Gastroesophageal sphincter (tissue), 4 donors: Measurements from ENCODE around the gene GIMAP1. TPM values are rescaled to one million over a fixed set of nuclear protein-coding genes. Genes with fewer than 3 reads are reported as not detected.
A peak's percentile ranks its signal among the peaks of the same experiment; 100 is the strongest.

ENCODE experiments used
- ATAC-seq: fragments of 150-250 bp; one replicate; pipeline ENCODE4 v1.9.1; 2016; ENCODE audit warnings: mild to moderate bottlenecking, moderate library complexity
- H3K27ac ChIP-seq, 4 donors: fragments of 200-600 bp; sonication (generic) in 3 of 4; 1 replicate in 3 of 4; 2 replicates in 1 of 4; pipeline ENCODE4 v1.5.1; 2016 to 2019
- H3K27me3 ChIP-seq: fragments of 200-600 bp; sonication (generic); one replicate; pipeline ENCODE4 v1.5.1; 2019
- H3K36me3 ChIP-seq, 2 donors: fragments of 200-600 bp; sonication (generic); one replicate each; pipeline ENCODE4 v1.5.1; 2019; ENCODE audit warnings: control low read depth in 1 of 2
- H3K4me1 ChIP-seq, 3 donors: fragments of 200-600 bp; sonication (generic); 1 replicate in 2 of 3; 2 replicates in 1 of 3; pipeline ENCODE4 v1.5.1; 2016 to 2019; ENCODE audit warnings: control low read depth in 2 of 3
- H3K4me3 ChIP-seq, 2 donors: fragments of 200-600 bp; sonication (generic); one replicate each; pipeline ENCODE4 v1.5.1; 2019; ENCODE audit warnings: mild to moderate bottlenecking in 1 of 2, moderate library complexity in 1 of 2
- H3K9me3 ChIP-seq, 3 donors: fragments of 200-600 bp; sonication (generic); one replicate each; pipeline ENCODE4 v1.5.1; 2017 to 2019; ENCODE audit warnings: control low read depth in 2 of 3
- EP300 ChIP-seq: sonication (generic); formaldehyde crosslinking; IDR thresholded peaks from one replicate; pipeline ENCODE4 v1.6.1; 2017; ENCODE audit warnings: antibody characterized with exemption, mild to moderate bottlenecking
- POLR2A ChIP-seq, 2 donors: fragments of 450-650 bp; IDR thresholded peaks; one replicate each; pipeline ENCODE4 v1.6.1; 2017; ENCODE audit warnings: antibody characterized with exemption in 2 of 2, mild to moderate bottlenecking in 2 of 2, moderate library complexity in 1 of 2
- POLR2AphosphoS5 ChIP-seq: sonication (generic); formaldehyde crosslinking; IDR thresholded peaks from one replicate; pipeline ENCODE4 v1.6.1; 2017; ENCODE audit warnings: antibody characterized with exemption
- WGBS, 2 donors: methylation state at CpG; one replicate each; pipeline ENCODE4 v1.1.5; 2018; ENCODE audit warnings: low coverage in 1 of 2; 5-methylcytosine and 5-hydroxymethylcytosine counted together
- total RNA-seq, 4 donors: library from RNA; depleted of rRNA; stranded (reverse); fragments of >200 nt; gene quantifications; one replicate each; pipeline ENCODE4 v1.1.0, GENCODE V29; 2016
- TF ChIP-seq, protein P1 (sequence below), 4 experiments: fragments of 200-600 bp in 2 of 4; fragments of 450-650 bp in 2 of 4; sonication (generic) in 1 of 4; IDR thresholded peaks; one replicate each; pipeline ENCODE4 v1.5.1; 2017 to 2019; ENCODE audit warnings: antibody characterized with exemption in 4 of 4, mild to moderate bottlenecking in 2 of 4, moderate library complexity in 2 of 4

The GIMAP1 gene
- total RNA-seq, 4 donors from 2014 or later, result 4.2 to 14.3 (median 7.9) TPM

DNA sequence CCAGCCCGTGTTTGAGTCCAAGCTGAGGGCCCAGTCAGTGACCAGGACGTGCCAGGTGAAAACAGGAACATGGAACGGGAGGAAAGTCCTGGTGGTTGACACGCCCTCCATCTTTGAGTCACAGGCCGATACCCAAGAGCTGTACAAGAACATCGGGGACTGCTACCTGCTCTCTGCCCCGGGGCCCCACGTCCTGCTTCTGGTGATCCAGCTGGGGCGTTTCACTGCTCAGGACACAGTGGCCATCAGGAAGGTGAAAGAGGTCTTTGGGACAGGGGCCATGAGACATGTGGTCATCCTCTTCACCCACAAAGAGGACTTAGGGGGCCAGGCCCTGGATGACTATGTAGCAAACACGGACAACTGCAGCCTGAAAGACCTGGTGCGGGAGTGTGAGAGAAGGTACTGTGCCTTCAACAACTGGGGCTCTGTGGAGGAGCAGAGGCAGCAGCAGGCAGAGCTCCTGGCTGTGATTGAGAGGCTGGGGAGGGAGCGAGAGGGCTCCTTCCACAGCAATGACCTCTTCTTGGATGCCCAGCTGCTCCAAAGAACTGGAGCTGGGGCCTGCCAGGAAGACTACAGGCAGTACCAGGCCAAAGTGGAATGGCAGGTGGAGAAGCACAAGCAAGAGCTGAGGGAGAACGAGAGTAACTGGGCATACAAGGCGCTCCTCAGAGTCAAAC lies 26.0 kb downstream of the GIMAP1 start:
- WGBS, 2 donors, result 95 to 97% methylated on average over 7 of the region's 14 CpGs
- no peak for ATAC-seq
- H3K36me3 ChIP-seq, result peaks cover 0 to 18% of the 10 kb centered on the region in 2 donors
- H3K27ac ChIP-seq, result peak overlapping the region in 1 of 4 donors; percentile 31
- no peaks in the 10 kb centered on the region for H3K9me3 ChIP-seq
- no peak overlapping the region for H3K4me3 ChIP-seq
- no peak for TF ChIP-seq POLR2AphosphoS5
- TF ChIP-seq, protein P1, sequence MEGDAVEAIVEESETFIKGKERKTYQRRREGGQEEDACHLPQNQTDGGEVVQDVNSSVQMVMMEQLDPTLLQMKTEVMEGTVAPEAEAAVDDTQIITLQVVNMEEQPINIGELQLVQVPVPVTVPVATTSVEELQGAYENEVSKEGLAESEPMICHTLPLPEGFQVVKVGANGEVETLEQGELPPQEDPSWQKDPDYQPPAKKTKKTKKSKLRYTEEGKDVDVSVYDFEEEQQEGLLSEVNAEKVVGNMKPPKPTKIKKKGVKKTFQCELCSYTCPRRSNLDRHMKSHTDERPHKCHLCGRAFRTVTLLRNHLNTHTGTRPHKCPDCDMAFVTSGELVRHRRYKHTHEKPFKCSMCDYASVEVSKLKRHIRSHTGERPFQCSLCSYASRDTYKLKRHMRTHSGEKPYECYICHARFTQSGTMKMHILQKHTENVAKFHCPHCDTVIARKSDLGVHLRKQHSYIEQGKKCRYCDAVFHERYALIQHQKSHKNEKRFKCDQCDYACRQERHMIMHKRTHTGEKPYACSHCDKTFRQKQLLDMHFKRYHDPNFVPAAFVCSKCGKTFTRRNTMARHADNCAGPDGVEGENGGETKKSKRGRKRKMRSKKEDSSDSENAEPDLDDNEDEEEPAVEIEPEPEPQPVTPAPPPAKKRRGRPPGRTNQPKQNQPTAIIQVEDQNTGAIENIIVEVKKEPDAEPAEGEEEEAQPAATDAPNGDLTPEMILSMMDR (IDR thresholded peaks at IDR 0.05), result no peak
- no peak for TF ChIP-seq EP300
- H3K27me3 ChIP-seq, result no peaks in the 10 kb centered on the region
- peaks cover 0 to 51% (median 5%) of the 10 kb centered on the region in 3 donors for H3K4me1 ChIP-seq

DNA sequence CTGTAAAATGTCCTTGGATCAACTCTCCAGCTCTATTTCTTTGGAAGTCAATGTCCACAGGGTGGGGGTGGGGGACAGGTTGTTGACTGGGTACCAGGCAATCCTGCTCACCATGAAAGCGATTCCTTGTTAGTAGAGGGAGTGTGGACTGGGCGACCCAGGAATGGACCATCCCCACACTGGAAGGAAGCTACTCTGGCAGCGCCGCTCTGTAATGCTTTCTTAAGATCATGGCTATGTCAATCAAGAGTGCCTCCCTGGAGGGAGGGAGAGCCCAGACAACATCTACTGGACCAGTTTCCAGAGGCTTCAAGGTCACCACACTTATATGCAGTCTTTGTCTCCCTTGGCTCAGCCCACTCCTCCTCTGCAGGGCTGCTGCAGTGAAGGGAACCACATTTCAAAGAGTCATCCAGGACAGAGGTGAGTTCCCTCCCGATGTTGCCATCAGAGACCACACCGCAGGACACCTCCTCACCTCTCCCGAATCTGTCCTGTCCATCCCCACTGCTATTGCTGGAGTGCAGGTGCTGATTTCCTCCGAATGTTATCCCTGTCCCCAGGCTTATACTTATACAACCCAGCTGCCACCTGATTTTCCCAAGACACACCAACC lies 27.7 kb downstream of the GIMAP1 start:
- Histone ChIP-seq H3K27me3 (no peaks in the 10 kb centered on the region), H3K4me3 (no peak overlapping the region), H3K9me3 (no peaks in the 10 kb centered on the region), H3K36me3 (peaks cover 0 to 18% of the 10 kb centered on the region in 2 donors), H3K4me1 (peaks cover 0 to 51% (median 5%) of the 10 kb centered on the region in 3 donors), H3K27ac (no peak overlapping the region)
- TF ChIP-seq POLR2A (IDR thresholded peaks at IDR 0.05), result no peak
- TF ChIP-seq, protein P1 (IDR thresholded peaks at IDR 0.05), result no peak
- no peak for TF ChIP-seq EP300
- no peak for TF ChIP-seq POLR2AphosphoS5
- WGBS, 2 donors, result 81 to 87% methylated on average over 3 of the region's 8 CpGs
- ATAC-seq, result no peak

DNA sequence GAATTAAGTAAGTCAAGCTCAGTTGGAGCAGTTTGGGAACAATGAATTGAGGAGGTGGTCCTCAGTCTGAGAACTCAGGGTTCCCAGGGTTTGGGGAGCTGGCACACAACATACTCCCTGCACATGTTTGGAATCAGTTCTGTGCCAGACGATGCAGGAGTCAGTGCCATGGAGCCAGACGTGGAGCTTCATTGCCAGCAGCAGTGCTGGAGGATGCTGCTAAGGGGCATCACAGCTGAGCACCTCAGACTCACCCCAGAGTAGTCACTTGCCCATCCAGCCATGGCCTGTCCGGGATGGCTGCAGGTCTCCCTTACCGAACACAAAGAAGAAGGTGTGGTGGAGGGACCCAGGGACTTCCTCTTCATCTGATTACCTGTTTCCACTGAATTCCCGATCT lies 28.7 kb downstream of the GIMAP1 start:
- TF ChIP-seq POLR2A (IDR thresholded peaks at IDR 0.05) (no peak), EP300 (no peak), POLR2AphosphoS5 (no peak)
- TF ChIP-seq, protein P1 (IDR thresholded peaks at IDR 0.05), result no peak
- no peak overlapping the region for H3K4me3 ChIP-seq
- ATAC-seq, result no peak
- 80 to 100% methylated on average over 1 of the region's 5 CpGs for WGBS, 2 donors
- no peak overlapping the region for H3K27ac ChIP-seq
- H3K9me3 ChIP-seq, result no peaks in the 10 kb centered on the region
- H3K27me3 ChIP-seq, result no peaks in the 10 kb centered on the region
- peaks cover 0 to 18% of the 10 kb centered on the region in 2 donors for H3K36me3 ChIP-seq
- peaks cover 0 to 51% (median 5%) of the 10 kb centered on the region in 3 donors for H3K4me1 ChIP-seq

DNA sequence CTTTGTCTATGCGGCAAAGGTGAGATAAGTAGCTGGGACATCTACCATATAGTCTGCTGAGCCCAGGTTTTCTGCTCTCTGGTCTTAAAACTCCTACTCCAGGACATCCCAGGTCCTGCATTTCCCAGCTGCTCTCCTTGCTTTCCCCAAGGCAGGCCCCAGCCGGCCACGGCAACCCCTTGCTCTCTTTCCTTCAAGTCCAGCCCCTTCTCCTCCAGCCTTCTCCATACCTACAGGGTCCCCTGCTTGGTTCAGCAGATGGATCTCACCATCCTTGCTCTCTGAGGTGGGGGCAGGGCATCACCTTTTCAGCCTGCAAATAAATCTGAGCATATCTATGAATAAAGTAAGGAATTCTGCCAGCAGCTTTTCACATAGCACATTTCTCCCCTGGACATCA lies 29.5 kb downstream of the GIMAP1 start:
- H3K27me3 ChIP-seq, result no peaks in the 10 kb centered on the region
- WGBS, 2 donors, result 50% methylated on average over 3 of the region's 3 CpGs; no CpG with 5 or more reads in 1 of the 2 donors
- no peak overlapping the region for H3K4me3 ChIP-seq
- H3K27ac ChIP-seq, result no peak overlapping the region
- peaks cover 0 to 18% of the 10 kb centered on the region in 2 donors for H3K36me3 ChIP-seq
- TF ChIP-seq, protein P1 (IDR thresholded peaks at IDR 0.05), result no peak
- TF ChIP-seq EP300, result no peak
- TF ChIP-seq POLR2A (IDR thresholded peaks at IDR 0.05), result no peak
- no peak for TF ChIP-seq POLR2AphosphoS5
- H3K4me1 ChIP-seq, result peaks cover 0 to 51% (median 5%) of the 10 kb centered on the region in 3 donors
- no peaks in the 10 kb centered on the region for H3K9me3 ChIP-seq
- ATAC-seq, result no peak

DNA sequence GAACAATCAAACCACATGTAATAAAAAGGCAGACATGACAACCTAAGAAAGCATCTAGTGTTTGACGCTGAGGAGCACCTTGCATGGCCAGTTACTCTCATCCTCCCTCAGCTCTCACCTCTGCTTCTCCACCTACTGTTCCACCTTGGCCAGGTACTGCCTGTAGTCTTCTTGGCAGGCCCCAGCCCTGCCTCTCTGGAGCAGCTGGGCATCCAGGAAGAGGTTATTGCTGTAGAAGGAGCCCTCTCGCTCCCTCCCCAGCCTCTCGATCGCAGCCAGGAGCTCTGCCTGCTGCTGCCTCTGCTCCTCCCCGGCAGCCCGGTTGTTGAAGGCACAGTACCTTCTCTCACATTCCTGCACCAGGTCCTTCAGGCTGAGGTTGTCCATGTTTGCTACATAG lies 30.5 kb downstream of the GIMAP1 start:
- no peak for ATAC-seq

More for the DNA sequence above, 30.5 kb downstream of the GIMAP1 start:
- Histone ChIP-seq H3K27ac (no peak overlapping the region), H3K36me3 (peaks cover 0 to 11% of the 10 kb centered on the region in 2 donors), H3K9me3 (no peaks in the 10 kb centered on the region), H3K27me3 (no peaks in the 10 kb centered on the region), H3K4me3 (no peak overlapping the region), H3K4me1 (peaks cover 0 to 48% (median 5%) of the 10 kb centered on the region in 3 donors)
- 91 to 96% methylated on average over 4 to 5 of the region's 6 CpGs for WGBS, 2 donors
- TF ChIP-seq, protein P1 (IDR thresholded peaks at IDR 0.05), result no peak
- no peak for TF ChIP-seq POLR2A (IDR thresholded peaks at IDR 0.05)
- TF ChIP-seq EP300, result no peak
- no peak for TF ChIP-seq POLR2AphosphoS5
